ENCODE data around the gene SH2D7.

DNA sequence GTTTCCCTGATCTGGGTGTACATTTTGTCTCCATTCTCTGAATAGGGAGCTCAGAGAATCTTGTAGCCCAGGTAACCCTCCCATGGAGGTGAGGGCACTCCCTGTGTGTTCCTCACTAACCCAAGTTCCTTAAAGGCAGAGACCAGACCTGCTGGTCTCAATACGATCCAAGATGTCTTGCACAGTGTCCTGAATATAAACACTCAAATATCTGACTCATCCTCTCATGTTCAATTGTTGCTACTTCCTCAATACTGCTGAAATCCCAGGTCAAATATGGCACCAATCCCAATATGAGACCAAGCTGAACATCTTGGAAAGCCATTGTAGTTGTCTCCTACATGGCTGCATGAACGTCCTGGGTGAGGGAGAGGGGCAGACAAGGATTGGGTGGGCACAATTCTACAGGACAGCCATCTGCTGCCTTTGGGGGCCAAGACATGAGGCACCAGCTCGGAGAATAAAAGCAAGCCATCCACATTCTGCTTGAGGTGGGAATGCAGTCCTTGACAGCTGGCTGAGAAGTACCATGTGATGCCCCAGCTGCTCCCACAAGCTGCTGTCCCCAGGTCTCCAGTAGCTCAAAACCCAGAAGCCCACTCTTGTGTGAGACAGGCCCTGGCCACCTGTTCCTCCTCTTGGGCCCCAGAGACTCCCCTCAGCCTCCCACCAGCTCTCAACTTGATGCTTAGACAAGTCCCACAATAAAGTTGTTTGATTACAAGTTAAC is 33.1 kb upstream of the SH2D7 start:
- TF ChIP-seq, protein P1, sequence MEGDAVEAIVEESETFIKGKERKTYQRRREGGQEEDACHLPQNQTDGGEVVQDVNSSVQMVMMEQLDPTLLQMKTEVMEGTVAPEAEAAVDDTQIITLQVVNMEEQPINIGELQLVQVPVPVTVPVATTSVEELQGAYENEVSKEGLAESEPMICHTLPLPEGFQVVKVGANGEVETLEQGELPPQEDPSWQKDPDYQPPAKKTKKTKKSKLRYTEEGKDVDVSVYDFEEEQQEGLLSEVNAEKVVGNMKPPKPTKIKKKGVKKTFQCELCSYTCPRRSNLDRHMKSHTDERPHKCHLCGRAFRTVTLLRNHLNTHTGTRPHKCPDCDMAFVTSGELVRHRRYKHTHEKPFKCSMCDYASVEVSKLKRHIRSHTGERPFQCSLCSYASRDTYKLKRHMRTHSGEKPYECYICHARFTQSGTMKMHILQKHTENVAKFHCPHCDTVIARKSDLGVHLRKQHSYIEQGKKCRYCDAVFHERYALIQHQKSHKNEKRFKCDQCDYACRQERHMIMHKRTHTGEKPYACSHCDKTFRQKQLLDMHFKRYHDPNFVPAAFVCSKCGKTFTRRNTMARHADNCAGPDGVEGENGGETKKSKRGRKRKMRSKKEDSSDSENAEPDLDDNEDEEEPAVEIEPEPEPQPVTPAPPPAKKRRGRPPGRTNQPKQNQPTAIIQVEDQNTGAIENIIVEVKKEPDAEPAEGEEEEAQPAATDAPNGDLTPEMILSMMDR (IDR thresholded peaks at IDR 0.05): no peak
- no peak for TF ChIP-seq BHLHE40 (IDR thresholded peaks at IDR 0.05; ENCODE audit: low read depth, low read length)
- TF ChIP-seq HDAC2 (IDR thresholded peaks at IDR 0.05): no peak

Measured in A549 (cell line).